Measurements from ENCODE around the gene ROR2. TPM values are rescaled to one million over a fixed set of nuclear protein-coding genes. Genes with fewer than 3 reads are reported as not detected.

ROR2 gene
- total RNA-seq, 1 donor from 2014 or later: 18.6 TPM

DNA sequence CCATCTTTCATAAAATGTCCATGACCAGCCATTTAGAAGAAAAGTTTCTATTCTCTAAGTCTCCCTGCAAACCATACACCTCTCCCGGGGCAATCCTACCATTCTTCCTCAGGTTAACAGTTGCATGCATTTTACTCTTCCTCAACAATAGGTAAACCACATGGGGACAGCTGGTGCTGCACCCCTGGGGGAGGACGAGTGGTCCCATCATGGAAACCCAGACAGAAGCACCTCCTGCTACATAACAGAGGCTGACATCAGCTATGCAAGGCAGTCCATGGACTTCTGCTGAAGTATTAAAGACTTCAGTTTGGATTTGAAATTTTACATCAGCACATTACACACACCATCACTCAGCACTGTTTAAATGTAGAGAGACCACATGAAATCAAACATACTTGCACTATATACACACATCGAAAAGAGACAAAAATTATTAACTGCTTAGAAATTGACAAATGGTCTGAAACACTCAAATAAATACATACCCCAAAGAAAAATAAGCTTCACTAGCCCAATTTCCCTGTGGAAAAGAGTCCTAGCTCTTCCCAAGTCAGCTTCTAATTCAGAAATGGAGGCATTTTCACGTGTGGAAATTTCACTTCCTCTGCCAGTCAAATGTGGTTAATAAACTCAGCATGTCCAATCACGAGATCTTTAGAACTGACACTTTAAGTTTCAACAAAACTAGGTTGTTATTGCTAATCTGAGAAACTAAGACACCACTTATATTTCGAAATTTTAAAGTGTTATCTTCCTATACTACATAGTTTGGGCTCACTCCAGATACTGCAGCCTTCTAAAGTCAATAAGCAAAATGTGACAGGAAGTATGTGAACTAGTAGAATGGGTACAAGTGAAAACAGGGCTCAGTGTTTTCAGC lies 173.4 kb downstream of the ROR2 start:
- H3K9me3 Mint-ChIP-seq (ENCODE audit: low read depth): no peaks in the 10 kb centered on the region
- H3K4me3 Mint-ChIP-seq (ENCODE audit: unreplicated experiment): no peak overlapping the region
- peak overlapping the region; percentile 19 for H3K27ac Mint-ChIP-seq (ENCODE audit: unreplicated experiment)
- no peaks in the 10 kb centered on the region for H3K27me3 Mint-ChIP-seq (ENCODE audit: low read depth)
- H3K36me3 Mint-ChIP-seq (ENCODE audit: low read depth): peaks cover 2% of the 10 kb centered on the region
- peaks cover 51% of the 10 kb centered on the region for H3K4me1 Mint-ChIP-seq (ENCODE audit: low read depth)
- no peak for DNase-seq (ENCODE audit: low spot score)
- no peak for TF ChIP-seq CTCF (IDR thresholded peaks at IDR 0.05)

DNA sequence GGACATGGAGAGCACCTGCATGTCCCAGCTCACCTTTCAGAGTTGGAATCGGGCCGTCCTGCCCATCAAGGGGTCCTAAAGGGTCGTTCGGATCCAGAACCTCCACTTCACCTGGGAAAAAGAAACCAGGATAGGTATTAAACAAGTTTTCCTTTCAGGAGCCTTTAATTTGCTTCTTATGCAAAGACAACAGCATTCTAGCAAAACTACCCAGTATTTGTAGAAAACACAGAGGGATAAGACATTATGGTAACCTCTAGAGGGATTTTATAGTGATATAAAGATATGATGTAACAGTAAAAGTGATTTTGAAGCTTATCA lies 174.4 kb downstream of the ROR2 start:
- TF ChIP-seq CTCF (IDR thresholded peaks at IDR 0.05): peak; percentile 3
- H3K4me3 Mint-ChIP-seq (ENCODE audit: unreplicated experiment): no peak overlapping the region
- H3K9me3 Mint-ChIP-seq (ENCODE audit: low read depth): no peaks in the 10 kb centered on the region
- H3K27ac Mint-ChIP-seq (ENCODE audit: unreplicated experiment): peak overlapping the region; percentile 12
- peaks cover 60% of the 10 kb centered on the region for H3K4me1 Mint-ChIP-seq (ENCODE audit: low read depth)
- no peak for DNase-seq (ENCODE audit: low spot score)
- peaks cover 2% of the 10 kb centered on the region for H3K36me3 Mint-ChIP-seq (ENCODE audit: low read depth)
- no peaks in the 10 kb centered on the region for H3K27me3 Mint-ChIP-seq (ENCODE audit: low read depth)

GRCh38 chr9:91775011-91775707 lies 174.9 kb downstream of the ROR2 start:
- H3K27me3 Mint-ChIP-seq (ENCODE audit: low read depth): no peaks in the 10 kb centered on the region
- no peak for DNase-seq (ENCODE audit: low spot score)
- H3K36me3 Mint-ChIP-seq (ENCODE audit: low read depth): peaks cover 2% of the 10 kb centered on the region
- no peaks in the 10 kb centered on the region for H3K9me3 Mint-ChIP-seq (ENCODE audit: low read depth)
- TF ChIP-seq CTCF (IDR thresholded peaks at IDR 0.05): peak; percentile 89
- no peak overlapping the region for H3K4me3 Mint-ChIP-seq (ENCODE audit: unreplicated experiment)
- peak overlapping the region; percentile 12 for H3K27ac Mint-ChIP-seq (ENCODE audit: unreplicated experiment)
- peaks cover 65% of the 10 kb centered on the region for H3K4me1 Mint-ChIP-seq (ENCODE audit: low read depth)

- peaks cover 2% of the 10 kb centered on the region for H3K36me3 Mint-ChIP-seq (ENCODE audit: low read depth)
- peaks cover 63% of the 10 kb centered on the region for H3K4me1 Mint-ChIP-seq (ENCODE audit: low read depth)
- TF ChIP-seq CTCF (IDR thresholded peaks at IDR 0.05): no peak
- no peak for DNase-seq (ENCODE audit: low spot score)
- no peaks in the 10 kb centered on the region for H3K27me3 Mint-ChIP-seq (ENCODE audit: low read depth)
- H3K4me3 Mint-ChIP-seq (ENCODE audit: unreplicated experiment): no peak overlapping the region
- H3K27ac Mint-ChIP-seq (ENCODE audit: unreplicated experiment): no peak overlapping the region
- no peaks in the 10 kb centered on the region for H3K9me3 Mint-ChIP-seq (ENCODE audit: low read depth)
These were observed 176.9 kb downstream of the ROR2 start for GRCh38 chr9:91773156-91773555.

- no peak for DNase-seq (ENCODE audit: low spot score)
- Mint-ChIP-seq H3K27me3 (ENCODE audit: low read depth) (no peaks in the 10 kb centered on the region), H3K4me1 (ENCODE audit: low read depth) (peaks cover 51% of the 10 kb centered on the region), H3K4me3 (ENCODE audit: unreplicated experiment) (no peak overlapping the region), H3K27ac (ENCODE audit: unreplicated experiment) (peak overlapping the region; percentile 59), H3K36me3 (ENCODE audit: low read depth) (peaks cover 2% of the 10 kb centered on the region), H3K9me3 (ENCODE audit: low read depth) (no peaks in the 10 kb centered on the region)
- TF ChIP-seq CTCF (IDR thresholded peaks at IDR 0.05): no peak
These were observed 178.2 kb downstream of the ROR2 start for GRCh38 chr9:91771864-91772263.

All from chondrocyte (in vitro differentiated cells).